ENCODE results near the gene TULP4. TPM values are rescaled to one million over a fixed set of nuclear protein-coding genes. Genes with fewer than 3 reads are reported as not detected.

TULP4 gene
- polyA plus RNA-seq, 1 experiment, result 8.0 TPM

GRCh38 chr6:158460602-158461169 is 148.4 kb downstream of the TULP4 start:
- Histone ChIP-seq H3K36me3 (ENCODE audit: control insufficient read depth, insufficient read depth, low read length) (no peaks in the 10 kb centered on the region; the same call in 1 of the 2 replicates), H3K4me3 (ENCODE audit: low read depth, low read length) (no peak overlapping the region), H3K27me3 (ENCODE audit: control insufficient read depth, insufficient read depth, low read length) (no peaks in the 10 kb centered on the region)
- TF ChIP-seq CTCF (IDR thresholded peaks at IDR 0.05; ENCODE audit: insufficient read depth, low read depth, low read length), result no peak
- CTCF ChIA-PET, result no interaction called here
- DNase-seq (ENCODE audit: low read depth), result peak; percentile 71
- POLR2A ChIA-PET, result interaction anchor here (0.6 kb wide), 1 partner anchor 18 kb away, joined by 3 read pairs; no protein-coding TSS in a partner anchor

DNA sequence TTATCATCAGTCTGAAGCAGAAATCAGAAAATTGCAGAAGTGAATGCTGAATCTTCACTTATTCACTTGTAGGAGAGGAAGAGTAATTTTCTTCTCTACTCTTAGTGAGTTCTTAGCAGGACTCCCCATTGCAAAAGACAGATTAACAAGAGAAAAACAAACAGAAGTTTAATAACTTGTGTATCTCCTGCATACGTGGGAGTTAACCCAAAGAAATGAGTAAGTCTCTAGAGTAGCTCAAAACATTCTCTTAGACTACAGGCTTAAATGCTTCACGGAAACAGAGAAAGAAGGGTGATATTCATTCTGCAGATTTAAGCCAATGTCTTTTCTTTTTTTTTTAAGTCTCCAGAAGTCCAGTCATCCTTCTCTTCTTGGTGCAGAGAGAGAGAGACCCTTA is 149.7 kb downstream of the TULP4 start:
- no peak overlapping the region for H3K4me3 ChIP-seq (ENCODE audit: low read depth, low read length)
- ChIA-PET CTCF (interaction anchor here (0.6 kb wide), 1 partner anchor 12 kb away, joined by 4 read pairs; no protein-coding TSS in a partner anchor), POLR2A (interaction anchor here (0.7 kb wide), 1 partner anchor 43 kb away, joined by 7 read pairs; no protein-coding TSS in a partner anchor)
- H3K27me3 ChIP-seq (ENCODE audit: control insufficient read depth, insufficient read depth, low read length), result no peaks in the 10 kb centered on the region
- no peak for TF ChIP-seq CTCF (IDR thresholded peaks at IDR 0.05; ENCODE audit: insufficient read depth, low read depth, low read length)
- no peak for DNase-seq (ENCODE audit: low read depth)
- H3K36me3 ChIP-seq (ENCODE audit: control insufficient read depth, insufficient read depth, low read length), result peaks cover under 1% of the 10 kb centered on the region

- DNase-seq (ENCODE audit: low read depth), result no peak
- CTCF ChIA-PET, result no interaction called here
- H3K27me3 ChIP-seq (ENCODE audit: control insufficient read depth, insufficient read depth, low read length), result no peaks in the 10 kb centered on the region
- H3K36me3 ChIP-seq (ENCODE audit: control insufficient read depth, insufficient read depth, low read length), result peaks cover 2% of the 10 kb centered on the region; the same call in 1 of the 2 replicates
- no peak overlapping the region for H3K4me3 ChIP-seq (ENCODE audit: low read depth, low read length)
- POLR2A ChIA-PET, result no interaction called here
- no peak for TF ChIP-seq CTCF (IDR thresholded peaks at IDR 0.05; ENCODE audit: insufficient read depth, low read depth, low read length)
Observed at GRCh38 chr6:158464483-158464882, 152.2 kb downstream of the TULP4 start.

DNA sequence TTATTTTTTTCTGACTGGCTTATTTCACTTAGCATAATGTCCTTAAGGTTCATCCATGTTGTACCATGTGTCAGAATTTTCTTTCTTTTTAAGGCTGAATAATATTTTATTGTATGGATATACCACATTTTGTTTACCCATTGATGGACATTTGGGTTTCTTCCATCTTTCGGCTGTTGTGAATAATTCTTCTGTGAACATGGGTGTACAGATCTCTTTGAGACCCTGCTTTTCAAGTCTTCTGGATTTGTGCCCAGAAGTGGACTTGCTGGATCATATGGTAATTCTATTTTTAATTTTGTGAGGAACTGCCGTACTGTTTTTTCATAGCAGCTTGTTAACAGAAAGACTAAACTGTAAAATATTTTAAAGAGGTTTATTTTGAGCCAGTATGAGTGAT is 153.0 kb downstream of the TULP4 start:
- Histone ChIP-seq H3K36me3 (ENCODE audit: control insufficient read depth, insufficient read depth, low read length) (peaks cover 2% of the 10 kb centered on the region), H3K27me3 (ENCODE audit: control insufficient read depth, insufficient read depth, low read length) (no peaks in the 10 kb centered on the region), H3K4me3 (ENCODE audit: low read depth, low read length) (no peak overlapping the region)
- CTCF ChIA-PET, result no interaction called here
- DNase-seq (ENCODE audit: low read depth), result no peak
- POLR2A ChIA-PET, result no interaction called here
- TF ChIP-seq CTCF (IDR thresholded peaks at IDR 0.05; ENCODE audit: insufficient read depth, low read depth, low read length), result no peak

DNA sequence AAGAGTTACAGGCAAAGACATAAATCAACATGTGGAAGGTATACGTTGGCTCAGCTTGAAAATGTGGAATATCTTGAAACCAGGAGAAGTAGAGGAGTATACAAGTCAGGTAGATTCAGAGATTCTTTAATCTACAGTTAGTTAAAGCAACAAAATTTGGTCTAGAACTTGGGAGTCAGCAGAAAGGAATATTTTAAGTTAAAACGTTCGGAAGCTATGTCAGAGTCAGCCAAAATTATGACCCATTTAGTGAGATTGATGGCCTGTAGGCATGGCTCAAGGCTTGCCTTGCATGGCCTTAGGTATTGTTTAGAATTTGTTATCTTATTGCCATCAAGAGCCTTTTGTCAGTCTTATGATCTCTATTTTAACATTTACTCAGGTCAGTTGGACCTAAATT is 153.5 kb downstream of the TULP4 start:
- TF ChIP-seq CTCF (IDR thresholded peaks at IDR 0.05; ENCODE audit: insufficient read depth, low read depth, low read length), result no peak
- CTCF ChIA-PET, result no interaction called here
- POLR2A ChIA-PET, result no interaction called here
- DNase-seq (ENCODE audit: low read depth), result no peak
- Histone ChIP-seq H3K36me3 (ENCODE audit: control insufficient read depth, insufficient read depth, low read length) (peaks cover 2% of the 10 kb centered on the region), H3K4me3 (ENCODE audit: low read depth, low read length) (no peak overlapping the region), H3K27me3 (ENCODE audit: control insufficient read depth, insufficient read depth, low read length) (no peaks in the 10 kb centered on the region)

Data from BJ (cell line).